Measurements from ENCODE around the gene GFRA4.

GRCh38 chr20:3628502-3629314, 34.5 kb downstream of the GFRA4 start:
- TF ChIP-seq CTCF (IDR thresholded peaks at IDR 0.05) (no peak), POLR2A (IDR thresholded peaks at IDR 0.05) (no peak), POLR2AphosphoS5 (IDR thresholded peaks at IDR 0.05; ENCODE audit: insufficient read depth in 1 of 2, low read depth in 1 of 2) (no peak)

Measured in vagina (tissue), 2 donors.